MCF 10A (cell line): Measurements from ENCODE around the gene SURF1. TPM values are rescaled to one million over a fixed set of nuclear protein-coding genes. Genes with fewer than 3 reads are reported as not detected.
"Not testable (repeated sequence)": the region's sequence is repeated elsewhere in the genome, so short reads cannot be mapped to it uniquely, and the experiment has no call there.

Source experiments
- BruUV-seq: library from RNA; stranded (reverse); fragments of 400-500 nt; replicated peaks from 2 replicates; lab custom pipeline; 2021; lab: Mats Ljungman, UMichigan
- CTCF ChIA-PET: fragments of 300-600 bp; sonication (Branson Sonifier 250); formaldehyde crosslinking; extraction: SDS; loops from one replicate; lab custom pipeline; 2021; ENCODE audit warnings: antibody characterized with exemption, inconsistent platforms; lab: Yijun Ruan, JAX
- POLR2A ChIA-PET: fragments of 300-600, 350-650 bp; sonication (Branson Sonifier 250); formaldehyde crosslinking; extraction: SDS; loops from one replicate; lab custom pipeline; 2020; ENCODE audit warnings: antibody characterized with exemption, inconsistent platforms; lab: Yijun Ruan, JAX
- DNase-seq: peaks from one replicate; pipeline ENCODE4 v3.0.0-alpha.2; 2018; ENCODE audit not compliant: unreplicated experiment
- H3K27ac Mint-ChIP-seq: one replicate; pipeline ENCODE4 v1.8.0; 2022; ENCODE audit warnings: mild to moderate bottlenecking, low read depth, mixed read lengths; ENCODE audit not compliant: unreplicated experiment
- H3K27me3 Mint-ChIP-seq: one replicate; pipeline ENCODE4 v1.8.0; 2022; ENCODE audit warnings: mixed read lengths; ENCODE audit not compliant: insufficient read depth, unreplicated experiment
- H3K36me3 Mint-ChIP-seq: one replicate; pipeline ENCODE4 v1.8.0; 2022; ENCODE audit warnings: mild to moderate bottlenecking, moderate library complexity, mixed read lengths; ENCODE audit not compliant: insufficient read depth, unreplicated experiment
- H3K4me1 Mint-ChIP-seq: one replicate; pipeline ENCODE4 v1.8.0; 2022; ENCODE audit warnings: mixed read lengths; ENCODE audit not compliant: insufficient read depth, unreplicated experiment
- H3K4me3 Mint-ChIP-seq: one replicate; pipeline ENCODE4 v1.8.0; 2022; ENCODE audit warnings: mild to moderate bottlenecking, moderate library complexity, mixed read lengths; ENCODE audit not compliant: unreplicated experiment
- H3K9me3 Mint-ChIP-seq: one replicate; pipeline ENCODE4 v1.8.0; 2022; ENCODE audit warnings: mixed read lengths; ENCODE audit not compliant: unreplicated experiment
- intact Hi-C: fragments of 100-400 bp; cut with micrococcal nuclease; formaldehyde crosslinking; loops from 2 replicates; pipeline ENCODE4 v1.14.1; 2022
- total RNA-seq: library from RNA; stranded (reverse); gene quantifications from 2 replicates; pipeline ENCODE4 v1.2.3, GENCODE V29; 2022
- TF ChIP-seq, protein P1 (sequence below): fragments of 200-600 bp; IDR thresholded peaks from one replicate; pipeline ENCODE4 v1.8.0; 2022; ENCODE audit warnings: antibody characterized with exemption, mild to moderate bottlenecking; ENCODE audit not compliant: unreplicated experiment

The SURF1 gene
- total RNA-seq, 1 experiment from 2014 or later: 31.2 TPM

DNA sequence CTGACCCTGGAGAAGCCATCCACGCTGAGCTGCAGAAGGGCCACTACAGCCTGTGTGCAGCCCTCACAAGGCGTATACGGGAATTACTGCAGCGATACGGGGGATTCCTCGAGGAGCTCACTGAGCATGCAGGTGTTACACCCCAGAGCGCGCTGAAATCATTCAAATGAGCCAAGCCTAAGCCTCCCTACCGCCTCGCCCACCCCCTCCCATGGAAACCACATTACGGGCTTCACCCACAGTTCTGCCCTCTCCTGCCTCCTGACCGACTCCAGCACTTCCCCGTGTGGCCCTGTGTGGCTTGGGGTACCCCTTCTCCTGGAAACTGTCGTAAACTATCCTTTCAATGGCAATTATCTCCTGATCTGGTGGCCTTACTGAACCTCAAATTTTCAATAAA, 33.6 kb downstream of the SURF1 start:
- intact Hi-C loops: no loop called here
- BruUV-seq: no TSS peak
- Mint-ChIP-seq H3K36me3 (no peaks in the 10 kb centered on the region), H3K4me3 (no peak overlapping the region), H3K4me1 (no peaks in the 10 kb centered on the region), H3K27ac (no peak overlapping the region), H3K9me3 (no peaks in the 10 kb centered on the region), H3K27me3 (peaks cover 41% of the 10 kb centered on the region)
- TF ChIP-seq, protein P1, sequence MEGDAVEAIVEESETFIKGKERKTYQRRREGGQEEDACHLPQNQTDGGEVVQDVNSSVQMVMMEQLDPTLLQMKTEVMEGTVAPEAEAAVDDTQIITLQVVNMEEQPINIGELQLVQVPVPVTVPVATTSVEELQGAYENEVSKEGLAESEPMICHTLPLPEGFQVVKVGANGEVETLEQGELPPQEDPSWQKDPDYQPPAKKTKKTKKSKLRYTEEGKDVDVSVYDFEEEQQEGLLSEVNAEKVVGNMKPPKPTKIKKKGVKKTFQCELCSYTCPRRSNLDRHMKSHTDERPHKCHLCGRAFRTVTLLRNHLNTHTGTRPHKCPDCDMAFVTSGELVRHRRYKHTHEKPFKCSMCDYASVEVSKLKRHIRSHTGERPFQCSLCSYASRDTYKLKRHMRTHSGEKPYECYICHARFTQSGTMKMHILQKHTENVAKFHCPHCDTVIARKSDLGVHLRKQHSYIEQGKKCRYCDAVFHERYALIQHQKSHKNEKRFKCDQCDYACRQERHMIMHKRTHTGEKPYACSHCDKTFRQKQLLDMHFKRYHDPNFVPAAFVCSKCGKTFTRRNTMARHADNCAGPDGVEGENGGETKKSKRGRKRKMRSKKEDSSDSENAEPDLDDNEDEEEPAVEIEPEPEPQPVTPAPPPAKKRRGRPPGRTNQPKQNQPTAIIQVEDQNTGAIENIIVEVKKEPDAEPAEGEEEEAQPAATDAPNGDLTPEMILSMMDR: no peak
- CTCF ChIA-PET: no interaction called here
- no peak for DNase-seq
- POLR2A ChIA-PET: no interaction called here

DNA sequence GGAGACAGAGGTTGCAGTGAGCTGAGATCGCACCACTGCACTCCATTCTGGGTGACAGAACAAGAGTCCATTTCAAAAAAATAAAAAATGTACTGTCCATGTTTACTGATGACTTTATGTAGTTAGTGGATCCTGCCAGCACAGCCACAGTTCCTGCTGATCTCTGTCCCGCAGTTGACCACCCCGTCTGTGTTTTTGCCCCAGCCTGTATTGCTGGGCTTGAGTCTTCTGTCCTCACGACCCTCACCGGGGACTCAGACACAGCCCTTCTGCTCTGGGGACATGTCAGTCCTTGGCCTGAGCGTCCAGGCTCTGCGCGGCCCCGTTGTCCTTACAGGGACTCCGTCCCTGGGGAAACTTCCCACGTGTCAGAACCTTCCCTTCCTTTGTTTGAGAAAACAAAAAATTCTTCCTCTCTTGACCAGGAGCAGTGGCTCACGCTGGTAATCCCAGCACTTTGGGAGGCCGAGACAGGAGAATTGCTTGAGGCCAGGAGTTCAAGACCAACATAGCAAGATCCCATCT, 34.8 kb downstream of the SURF1 start:
- H3K9me3 Mint-ChIP-seq: no peaks in the 10 kb centered on the region
- TF ChIP-seq, protein P1: no peak
- no peaks in the 10 kb centered on the region for H3K4me1 Mint-ChIP-seq
- H3K36me3 Mint-ChIP-seq: no peaks in the 10 kb centered on the region
- no peak overlapping the region for H3K27ac Mint-ChIP-seq
- intact Hi-C loops: no loop called here
- CTCF ChIA-PET: no interaction called here
- no peak overlapping the region for H3K4me3 Mint-ChIP-seq
- BruUV-seq: no TSS peak
- peaks cover 51% of the 10 kb centered on the region for H3K27me3 Mint-ChIP-seq
- no peak for DNase-seq
- POLR2A ChIA-PET: no interaction called here

DNA sequence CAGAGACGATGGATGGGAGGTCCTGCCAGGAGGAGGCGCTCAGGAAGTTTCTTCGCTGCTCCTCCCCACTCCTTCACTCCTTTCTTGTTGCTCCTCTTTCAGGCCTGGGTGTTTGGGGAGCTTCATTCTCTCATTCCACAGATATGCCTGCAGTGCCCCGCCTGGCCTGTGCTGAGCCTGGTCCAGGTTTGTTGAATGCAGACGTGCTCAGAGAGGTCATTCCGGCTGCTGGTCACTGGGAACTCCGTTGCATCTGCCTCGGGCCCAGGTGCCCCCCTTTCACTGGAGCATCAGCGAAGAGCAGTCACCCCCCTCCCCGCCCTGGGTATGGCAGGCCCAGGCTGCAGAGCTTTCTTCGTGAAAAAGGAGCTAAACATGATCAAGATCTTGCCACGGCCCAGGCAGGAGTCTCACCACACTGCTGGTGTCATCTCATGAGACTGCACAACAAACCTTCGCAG, 35.8 kb downstream of the SURF1 start:
- TF ChIP-seq, protein P1: no peak
- Mint-ChIP-seq H3K9me3 (no peaks in the 10 kb centered on the region), H3K36me3 (no peaks in the 10 kb centered on the region), H3K27me3 (peaks cover 61% of the 10 kb centered on the region), H3K4me1 (no peaks in the 10 kb centered on the region), H3K4me3 (no peak overlapping the region), H3K27ac (no peak overlapping the region)
- no peak for DNase-seq
- BruUV-seq: no TSS peak
- POLR2A ChIA-PET: no interaction called here
- intact Hi-C loops: no loop called here
- CTCF ChIA-PET: interaction anchor here (1.1 kb wide), 1 partner anchor 9 kb away, joined by 3 read pairs; no protein-coding TSS in a partner anchor

DNA sequence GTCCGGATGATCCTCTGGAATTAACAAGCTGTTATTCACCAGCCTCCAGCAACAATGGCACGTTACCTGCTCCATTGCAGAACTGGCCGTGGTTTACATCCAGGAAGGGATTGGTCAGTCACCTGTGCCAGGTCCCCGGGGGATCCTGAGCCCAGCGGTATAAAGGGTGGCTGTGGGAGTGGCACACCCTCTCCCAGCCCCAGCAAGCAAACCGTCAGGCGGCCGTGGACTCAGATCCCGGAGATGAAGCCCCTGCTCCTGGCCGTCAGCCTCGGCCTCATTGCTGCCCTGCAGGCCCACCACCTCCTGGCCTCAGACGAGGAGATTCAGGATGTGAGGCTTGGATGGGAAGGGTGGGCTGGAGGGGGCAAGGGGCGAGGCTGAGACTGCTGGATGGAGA, 38.7 kb downstream of the SURF1 start:
- DNase-seq, intact Hi-C loops, H3K27ac Mint-ChIP-seq, BruUV-seq, H3K4me3 Mint-ChIP-seq, H3K36me3 Mint-ChIP-seq, H3K9me3 Mint-ChIP-seq, POLR2A ChIA-PET, H3K4me1 Mint-ChIP-seq, CTCF ChIA-PET: not testable (repeated sequence)
- H3K27me3 Mint-ChIP-seq: peaks cover 41% of the 10 kb centered on the region
